ENCODE measurements around the gene RBM15B.
A peak's percentile ranks its signal among the peaks of the same experiment; 100 is the strongest.

Gene RBM15B

GRCh38 chr3:51371943-51372557 lies 19.0 kb upstream of the RBM15B start:
- Mint-ChIP-seq H3K9me3 (no peaks in the 10 kb centered on the region), H3K4me1 (no peaks in the 10 kb centered on the region), H3K27me3 (peaks cover 68% of the 10 kb centered on the region), H3K4me3 (no peak overlapping the region), H3K27ac (no peak overlapping the region), H3K36me3 (no peaks in the 10 kb centered on the region)
- no peak for ATAC-seq

- Mint-ChIP-seq H3K36me3 (no peaks in the 10 kb centered on the region), H3K4me1 (no peaks in the 10 kb centered on the region), H3K27ac (no peak overlapping the region), H3K27me3 (peaks cover 53% of the 10 kb centered on the region), H3K4me3 (no peak overlapping the region), H3K9me3 (no peaks in the 10 kb centered on the region)
- ATAC-seq: no peak
Observed at GRCh38 chr3:51373658-51374421, 17.2 kb upstream of the RBM15B start.

DNA sequence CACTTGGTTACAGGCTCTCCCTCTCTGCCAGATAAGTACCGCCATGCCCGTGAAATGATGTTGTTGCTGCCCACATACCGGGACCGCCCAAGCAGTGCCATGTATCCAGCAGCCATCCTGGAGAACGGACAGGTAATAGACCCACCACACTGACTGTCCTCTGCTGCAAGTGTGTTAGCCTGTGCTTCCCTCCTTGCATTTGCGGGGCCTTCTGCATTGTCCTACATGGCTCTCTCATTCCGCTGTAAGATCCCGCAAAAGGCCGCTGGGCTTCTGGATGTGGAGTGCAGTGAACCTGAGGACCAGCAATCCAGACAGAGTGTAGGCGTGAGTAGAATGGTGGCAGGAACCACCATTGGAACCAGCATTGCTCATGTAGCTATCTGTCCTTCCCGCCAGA lies 16.6 kb upstream of the RBM15B start:
- no peak overlapping the region for H3K4me3 Mint-ChIP-seq
- no peak overlapping the region for H3K27ac Mint-ChIP-seq
- no peaks in the 10 kb centered on the region for H3K36me3 Mint-ChIP-seq
- peaks cover 52% of the 10 kb centered on the region for H3K27me3 Mint-ChIP-seq
- no peak for ATAC-seq
- no peaks in the 10 kb centered on the region for H3K4me1 Mint-ChIP-seq
- no peaks in the 10 kb centered on the region for H3K9me3 Mint-ChIP-seq

GRCh38 chr3:51375136-51375535 lies 15.9 kb upstream of the RBM15B start:
- Mint-ChIP-seq H3K4me1 (no peaks in the 10 kb centered on the region), H3K4me3 (no peak overlapping the region), H3K27ac (no peak overlapping the region), H3K9me3 (no peaks in the 10 kb centered on the region), H3K36me3 (no peaks in the 10 kb centered on the region), H3K27me3 (peaks cover 48% of the 10 kb centered on the region)
- ATAC-seq: no peak

DNA sequence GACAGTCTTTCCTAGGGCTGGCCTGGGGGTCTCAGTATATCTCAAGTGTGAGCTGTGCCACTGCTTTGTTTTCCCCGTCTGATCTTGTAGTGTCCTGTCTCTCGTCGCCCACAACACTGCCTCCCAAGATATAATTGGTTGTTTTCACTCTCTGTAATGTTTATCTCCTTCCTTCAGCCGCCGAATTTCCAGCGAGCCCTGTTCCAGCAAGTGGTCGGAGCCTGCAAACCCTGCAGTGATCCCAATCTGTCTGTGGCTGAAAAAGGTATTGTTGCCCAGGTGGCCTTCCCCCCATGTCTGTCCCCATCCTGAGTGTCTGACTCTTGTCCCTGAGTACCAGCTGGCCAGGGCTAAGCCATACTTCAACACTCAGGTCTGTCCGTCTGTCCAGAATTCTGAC lies 15.5 kb upstream of the RBM15B start:
- H3K27me3 Mint-ChIP-seq: peaks cover 48% of the 10 kb centered on the region
- H3K27ac Mint-ChIP-seq: no peak overlapping the region
- no peaks in the 10 kb centered on the region for H3K4me1 Mint-ChIP-seq
- H3K9me3 Mint-ChIP-seq: no peaks in the 10 kb centered on the region
- H3K4me3 Mint-ChIP-seq: no peak overlapping the region
- H3K36me3 Mint-ChIP-seq: no peaks in the 10 kb centered on the region
- no peak for ATAC-seq

- peaks cover 48% of the 10 kb centered on the region for H3K27me3 Mint-ChIP-seq
- H3K4me3 Mint-ChIP-seq: no peak overlapping the region
- ATAC-seq: no peak
- H3K4me1 Mint-ChIP-seq: no peaks in the 10 kb centered on the region
- no peaks in the 10 kb centered on the region for H3K9me3 Mint-ChIP-seq
- no peak overlapping the region for H3K27ac Mint-ChIP-seq
- no peaks in the 10 kb centered on the region for H3K36me3 Mint-ChIP-seq
Observed at GRCh38 chr3:51378065-51378464, 13.0 kb upstream of the RBM15B start.

DNA sequence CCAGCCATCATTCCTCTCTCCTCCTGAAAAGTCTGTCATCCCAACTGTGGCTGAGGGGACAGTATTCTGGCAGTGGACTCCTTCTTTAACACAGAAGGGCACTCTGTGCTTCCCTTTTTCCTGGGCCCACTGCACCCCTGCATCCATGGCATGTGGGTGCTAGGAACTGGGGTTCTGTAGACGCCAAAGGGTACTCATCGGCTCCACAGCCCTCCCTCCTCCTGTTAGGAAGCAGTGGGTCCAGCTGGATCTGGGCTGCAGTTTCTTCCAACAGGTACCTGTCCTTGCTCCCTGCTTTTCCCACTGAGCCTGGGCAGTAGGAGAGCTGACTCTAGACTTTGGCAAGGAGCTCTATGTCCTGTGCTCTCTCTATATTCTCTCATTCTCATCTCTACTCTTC lies 12.4 kb upstream of the RBM15B start:
- ATAC-seq: no peak
- Mint-ChIP-seq H3K27me3 (peaks cover 42% of the 10 kb centered on the region), H3K36me3 (no peaks in the 10 kb centered on the region), H3K27ac (no peak overlapping the region), H3K4me1 (peaks cover 2% of the 10 kb centered on the region), H3K4me3 (no peak overlapping the region), H3K9me3 (no peaks in the 10 kb centered on the region)

GRCh38 chr3:51379301-51379700 lies 11.8 kb upstream of the RBM15B start:
- H3K9me3 Mint-ChIP-seq: no peaks in the 10 kb centered on the region
- no peak overlapping the region for H3K27ac Mint-ChIP-seq
- H3K4me1 Mint-ChIP-seq: peaks cover 8% of the 10 kb centered on the region
- no peak for ATAC-seq
- no peaks in the 10 kb centered on the region for H3K36me3 Mint-ChIP-seq
- H3K27me3 Mint-ChIP-seq: peaks cover 36% of the 10 kb centered on the region
- no peak overlapping the region for H3K4me3 Mint-ChIP-seq

DNA sequence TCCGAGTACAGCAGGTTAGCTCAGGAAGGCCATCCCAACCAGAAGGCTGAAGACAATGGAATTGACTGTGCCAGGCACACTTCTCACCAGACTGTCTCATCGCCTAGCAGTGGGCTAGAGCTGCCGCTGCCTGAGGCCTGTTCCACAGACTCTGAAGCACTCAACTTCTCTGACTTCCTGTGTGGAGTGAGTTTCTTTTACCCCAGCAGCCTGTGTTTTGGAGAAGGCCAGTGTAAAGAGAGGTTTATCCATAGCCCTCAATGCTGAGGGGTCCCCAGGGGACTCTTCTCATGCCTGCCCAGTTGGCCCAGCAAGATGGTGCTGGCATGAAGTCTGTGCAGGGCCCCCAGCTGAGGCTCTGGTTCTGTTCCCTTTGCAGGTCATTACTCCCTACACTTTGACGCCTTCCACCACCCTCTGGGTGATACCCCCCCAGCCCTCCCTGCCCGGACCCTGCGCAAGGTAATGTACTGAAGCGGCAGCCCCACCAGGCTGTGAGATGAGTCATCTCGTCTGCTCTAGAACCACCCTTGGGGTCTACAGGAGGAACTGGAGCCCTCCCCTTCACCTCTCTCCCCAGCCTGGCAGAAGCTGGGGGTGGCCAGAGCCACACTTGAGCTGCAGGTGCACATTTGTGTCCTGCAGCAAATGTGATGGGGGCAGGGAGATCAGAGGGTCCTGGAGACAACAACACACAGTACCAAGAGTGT lies 11.2 kb upstream of the RBM15B start:
- ATAC-seq: no peak
- Mint-ChIP-seq H3K27ac (no peak overlapping the region), H3K36me3 (no peaks in the 10 kb centered on the region), H3K27me3 (peaks cover 30% of the 10 kb centered on the region), H3K9me3 (no peaks in the 10 kb centered on the region), H3K4me1 (peaks cover 10% of the 10 kb centered on the region), H3K4me3 (no peak overlapping the region)

- H3K36me3 Mint-ChIP-seq: no peaks in the 10 kb centered on the region
- H3K4me3 Mint-ChIP-seq: no peak overlapping the region
- H3K27ac Mint-ChIP-seq: no peak overlapping the region
- H3K4me1 Mint-ChIP-seq: peaks cover 13% of the 10 kb centered on the region
- peaks cover 21% of the 10 kb centered on the region for H3K27me3 Mint-ChIP-seq
- ATAC-seq: no peak
- no peaks in the 10 kb centered on the region for H3K9me3 Mint-ChIP-seq
Observed at GRCh38 chr3:51380601-51381332, 10.3 kb upstream of the RBM15B start.

DNA sequence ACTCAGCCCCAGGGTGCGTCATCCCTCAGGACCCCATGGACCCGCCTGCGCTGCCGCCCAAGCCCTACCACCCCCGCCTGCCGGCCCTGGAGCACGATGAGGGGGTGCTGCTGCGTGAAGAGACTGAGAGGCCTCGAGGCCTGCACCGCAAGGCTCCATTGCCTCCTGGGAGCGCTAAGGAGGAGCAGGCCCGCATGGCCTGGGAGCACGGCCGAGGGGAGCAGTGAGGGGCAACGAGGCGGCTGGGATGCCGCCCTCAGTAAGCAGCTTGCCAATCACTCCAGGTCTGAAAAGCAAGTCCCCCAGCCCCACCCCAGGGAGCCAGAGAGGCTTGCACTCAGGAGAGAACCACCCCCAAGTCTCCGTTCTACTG lies 9.8 kb upstream of the RBM15B start:
- Mint-ChIP-seq H3K27me3 (peaks cover 16% of the 10 kb centered on the region), H3K4me3 (no peak overlapping the region), H3K36me3 (peaks cover 3% of the 10 kb centered on the region), H3K27ac (no peak overlapping the region), H3K9me3 (no peaks in the 10 kb centered on the region), H3K4me1 (peaks cover 18% of the 10 kb centered on the region)
- ATAC-seq: no peak

GRCh38 chr3:51382076-51382745 lies 8.9 kb upstream of the RBM15B start:
- Mint-ChIP-seq H3K27me3 (peaks cover 9% of the 10 kb centered on the region), H3K4me1 (peaks cover 27% of the 10 kb centered on the region), H3K4me3 (no peak overlapping the region), H3K9me3 (no peaks in the 10 kb centered on the region), H3K36me3 (peaks cover 7% of the 10 kb centered on the region), H3K27ac (no peak overlapping the region)
- no peak for ATAC-seq

DNA sequence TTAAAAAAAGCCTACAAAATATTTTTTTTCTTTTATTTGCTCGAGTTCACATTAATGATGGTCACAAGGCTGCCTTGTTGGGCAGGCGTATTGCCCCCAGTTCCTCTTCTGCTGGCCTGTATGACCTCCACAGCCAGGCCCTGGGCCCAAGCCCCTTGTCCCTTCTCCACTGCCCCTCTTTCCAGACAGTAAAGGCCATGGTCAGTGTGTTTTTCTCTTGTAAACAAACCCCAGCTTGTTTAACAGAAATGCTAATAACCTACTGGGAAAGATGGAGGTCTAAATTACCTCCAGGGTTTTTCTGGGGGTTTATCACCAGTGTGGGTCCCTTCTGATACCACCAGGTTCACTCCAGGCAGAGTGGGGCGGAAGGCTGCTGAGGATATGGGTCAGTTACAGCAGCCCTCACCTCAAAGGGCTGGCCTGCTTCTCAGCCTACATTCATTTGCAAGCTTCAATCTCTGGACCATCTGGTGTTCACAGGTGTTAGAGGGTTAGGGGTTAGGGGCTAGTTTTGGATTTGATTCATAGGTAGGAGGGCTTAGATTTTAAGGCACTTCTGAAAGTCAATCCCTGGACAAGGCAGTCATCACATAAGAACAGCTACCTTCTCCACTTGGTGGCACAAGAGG lies 8.0 kb upstream of the RBM15B start:
- Mint-ChIP-seq H3K36me3 (peaks cover 13% of the 10 kb centered on the region), H3K4me3 (no peak overlapping the region), H3K4me1 (peaks cover 36% of the 10 kb centered on the region), H3K27me3 (peaks cover 9% of the 10 kb centered on the region), H3K9me3 (no peaks in the 10 kb centered on the region), H3K27ac (peak overlapping the region; percentile 96)
- no peak for ATAC-seq

DNA sequence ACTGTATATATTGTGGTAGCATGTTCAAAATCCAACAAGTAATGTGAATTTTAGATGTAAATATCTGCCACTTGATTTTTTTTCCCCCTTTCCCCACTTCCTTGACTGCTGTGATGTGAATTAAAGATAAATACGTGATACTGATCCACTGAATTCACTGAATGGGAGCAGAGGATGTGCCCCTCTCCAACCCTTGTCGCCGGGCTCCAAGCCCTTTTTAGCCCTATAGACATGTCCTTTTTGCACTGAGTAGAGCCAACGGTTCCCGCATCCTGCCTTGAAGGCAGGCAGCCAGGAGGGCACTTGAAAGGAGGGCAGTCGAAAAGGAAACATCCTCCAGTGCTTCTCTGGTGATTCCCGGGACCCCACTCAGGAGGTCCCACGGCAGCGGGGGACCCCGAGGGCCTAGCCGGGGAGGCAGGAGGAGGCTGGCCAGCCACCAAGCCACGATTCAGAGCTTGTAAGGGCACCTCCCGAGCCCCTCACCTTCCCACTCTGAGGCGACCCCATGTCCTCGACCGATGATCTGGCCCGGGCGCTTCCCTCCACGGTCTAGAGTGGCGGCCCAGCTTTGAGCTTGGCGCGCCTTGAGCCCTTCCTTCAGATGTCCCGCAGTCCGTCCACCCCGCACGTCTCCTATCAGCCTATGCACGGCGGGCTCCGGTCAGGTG lies 6.9 kb upstream of the RBM15B start:
- Mint-ChIP-seq H3K27me3 (peaks cover 3% of the 10 kb centered on the region), H3K4me3 (peak overlapping the region; percentile 97), H3K27ac (peak overlapping the region; percentile 96), H3K36me3 (peaks cover 16% of the 10 kb centered on the region), H3K9me3 (no peaks in the 10 kb centered on the region), H3K4me1 (peaks cover 44% of the 10 kb centered on the region)
- ATAC-seq: peak; percentile 18

All from stimulated activated memory B cell treated with anti-CD40 and anti-IgM and Interleukin-4, amounts not matched to agents 10 μg/mL and 1 μg/mL and 100 μg/mL, for 72 hours (primary cell).